ENCODE data around the gene GTF2A1L.

The GTF2A1L gene, protein sequence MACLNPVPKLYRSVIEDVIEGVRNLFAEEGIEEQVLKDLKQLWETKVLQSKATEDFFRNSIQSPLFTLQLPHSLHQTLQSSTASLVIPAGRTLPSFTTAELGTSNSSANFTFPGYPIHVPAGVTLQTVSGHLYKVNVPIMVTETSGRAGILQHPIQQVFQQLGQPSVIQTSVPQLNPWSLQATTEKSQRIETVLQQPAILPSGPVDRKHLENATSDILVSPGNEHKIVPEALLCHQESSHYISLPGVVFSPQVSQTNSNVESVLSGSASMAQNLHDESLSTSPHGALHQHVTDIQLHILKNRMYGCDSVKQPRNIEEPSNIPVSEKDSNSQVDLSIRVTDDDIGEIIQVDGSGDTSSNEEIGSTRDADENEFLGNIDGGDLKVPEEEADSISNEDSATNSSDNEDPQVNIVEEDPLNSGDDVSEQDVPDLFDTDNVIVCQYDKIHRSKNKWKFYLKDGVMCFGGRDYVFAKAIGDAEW

DNA sequence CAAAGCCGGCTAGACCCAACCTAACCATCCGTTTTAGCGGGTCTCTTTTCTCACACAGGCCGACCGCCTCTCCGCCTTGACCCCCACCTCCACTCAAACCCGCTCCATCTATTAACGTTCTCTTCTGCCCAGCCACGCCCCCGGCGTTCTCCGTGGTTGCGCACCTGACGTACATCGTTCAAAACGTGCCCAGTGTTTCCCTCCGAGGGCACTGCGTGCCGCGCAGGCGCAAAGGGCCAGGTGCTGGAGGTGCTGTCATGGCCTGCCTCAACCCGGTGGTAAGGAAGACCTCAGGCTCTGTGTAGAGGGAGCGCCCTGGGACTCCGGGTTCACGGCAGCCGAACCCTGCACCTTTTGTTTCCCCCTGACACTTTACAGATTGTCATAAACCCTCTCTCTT is at the start of gene GTF2A1L:
Gene GTF2A1L, plus strand, starts transcription at position 239 of the 400 bp plus-strand sequence. Its CDS starts 19 bp downstream, at position 258.
- no peak within 1 kb of the TSS for H3K4me3 ChIP-seq (replicated peaks in 1 of 2; ENCODE audit: low read depth in 2 of 2, low read length in 2 of 2)
- no peak for DNase-seq (ENCODE audit: low read depth in 2 of 2)
- TF ChIP-seq, protein P1, sequence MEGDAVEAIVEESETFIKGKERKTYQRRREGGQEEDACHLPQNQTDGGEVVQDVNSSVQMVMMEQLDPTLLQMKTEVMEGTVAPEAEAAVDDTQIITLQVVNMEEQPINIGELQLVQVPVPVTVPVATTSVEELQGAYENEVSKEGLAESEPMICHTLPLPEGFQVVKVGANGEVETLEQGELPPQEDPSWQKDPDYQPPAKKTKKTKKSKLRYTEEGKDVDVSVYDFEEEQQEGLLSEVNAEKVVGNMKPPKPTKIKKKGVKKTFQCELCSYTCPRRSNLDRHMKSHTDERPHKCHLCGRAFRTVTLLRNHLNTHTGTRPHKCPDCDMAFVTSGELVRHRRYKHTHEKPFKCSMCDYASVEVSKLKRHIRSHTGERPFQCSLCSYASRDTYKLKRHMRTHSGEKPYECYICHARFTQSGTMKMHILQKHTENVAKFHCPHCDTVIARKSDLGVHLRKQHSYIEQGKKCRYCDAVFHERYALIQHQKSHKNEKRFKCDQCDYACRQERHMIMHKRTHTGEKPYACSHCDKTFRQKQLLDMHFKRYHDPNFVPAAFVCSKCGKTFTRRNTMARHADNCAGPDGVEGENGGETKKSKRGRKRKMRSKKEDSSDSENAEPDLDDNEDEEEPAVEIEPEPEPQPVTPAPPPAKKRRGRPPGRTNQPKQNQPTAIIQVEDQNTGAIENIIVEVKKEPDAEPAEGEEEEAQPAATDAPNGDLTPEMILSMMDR (IDR thresholded peaks at IDR 0.05; ENCODE audit: low read depth, low read length) = no peak

DNA sequence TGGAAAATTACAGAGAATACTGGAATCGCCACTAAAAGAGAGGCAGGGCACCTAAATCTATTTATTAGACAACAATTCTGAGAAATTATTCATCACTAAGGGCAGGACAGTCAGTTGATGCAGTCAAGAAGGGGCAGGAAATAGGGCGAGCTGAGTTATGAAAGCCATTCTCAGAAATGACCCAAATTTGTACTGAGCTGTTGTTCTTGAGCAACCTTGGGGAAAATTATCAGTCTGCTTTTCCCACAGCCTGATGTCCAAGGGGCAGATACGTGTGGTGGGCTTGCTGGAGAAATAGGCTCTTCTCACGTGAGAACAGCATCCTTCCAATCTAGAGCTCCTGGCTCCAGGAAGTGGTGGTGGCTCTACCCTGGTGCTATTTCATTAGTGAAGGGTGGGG is 49.1 kb upstream of the GTF2A1L start:
- peak; percentile 68 to 88 for DNase-seq (ENCODE audit: low read depth in 2 of 2)
- TF ChIP-seq, protein P1 (IDR thresholded peaks at IDR 0.05; ENCODE audit: low read depth, low read length) = no peak
- no peak overlapping the region for H3K4me3 ChIP-seq (replicated peaks in 1 of 2; ENCODE audit: low read depth in 2 of 2, low read length in 2 of 2)

DNA sequence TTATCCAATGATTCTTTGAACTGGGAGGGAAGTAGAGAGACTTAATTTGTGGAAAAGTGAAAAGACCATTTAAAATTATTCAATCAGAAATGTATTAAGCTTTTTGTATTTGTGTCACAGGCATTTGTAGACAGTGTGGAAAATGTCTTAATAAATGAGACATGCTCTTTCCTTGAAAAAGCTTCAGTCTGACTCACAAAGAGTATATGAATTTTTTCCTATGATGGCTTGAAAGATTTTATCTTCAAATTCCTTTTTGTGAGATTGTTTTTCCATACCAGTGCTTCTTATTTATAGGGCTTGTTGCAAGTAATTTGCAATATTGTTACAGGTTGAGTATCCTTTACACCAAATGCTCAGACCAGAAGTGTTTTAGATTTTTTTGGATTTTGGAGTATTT is 48.2 kb upstream of the GTF2A1L start:
- no peak overlapping the region for H3K4me3 ChIP-seq (replicated peaks in 1 of 2; ENCODE audit: low read depth in 2 of 2, low read length in 2 of 2)
- TF ChIP-seq, protein P1 (IDR thresholded peaks at IDR 0.05; ENCODE audit: low read depth, low read length) = no peak
- peak; percentile 40 to 42 for DNase-seq (ENCODE audit: low read depth in 2 of 2)

DNA sequence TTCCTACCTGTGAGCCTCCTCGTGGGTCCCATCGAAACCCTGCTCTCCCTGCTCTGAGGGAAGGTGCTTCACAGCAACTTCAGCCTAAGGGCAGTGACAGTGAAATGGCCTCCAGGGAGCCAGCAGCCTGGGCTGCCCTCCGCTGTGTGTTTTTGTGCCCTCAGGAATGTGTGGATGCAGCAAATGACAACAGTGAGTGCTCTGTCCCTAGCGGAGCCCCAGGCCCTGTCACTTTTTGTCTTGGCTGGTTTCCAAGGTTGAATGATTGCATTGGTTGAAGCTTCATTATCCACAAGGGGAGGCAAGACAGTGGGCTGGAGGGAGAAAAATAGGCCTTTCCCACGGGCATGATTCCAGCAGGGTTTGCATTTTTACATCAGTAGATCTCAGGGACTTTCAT is 44.8 kb upstream of the GTF2A1L start:
- no peak overlapping the region for H3K4me3 ChIP-seq (replicated peaks in 1 of 2; ENCODE audit: low read depth in 2 of 2, low read length in 2 of 2)
- DNase-seq (ENCODE audit: low read depth in 2 of 2) = no peak
- TF ChIP-seq, protein P1 (IDR thresholded peaks at IDR 0.05; ENCODE audit: low read depth, low read length) = no peak

DNA sequence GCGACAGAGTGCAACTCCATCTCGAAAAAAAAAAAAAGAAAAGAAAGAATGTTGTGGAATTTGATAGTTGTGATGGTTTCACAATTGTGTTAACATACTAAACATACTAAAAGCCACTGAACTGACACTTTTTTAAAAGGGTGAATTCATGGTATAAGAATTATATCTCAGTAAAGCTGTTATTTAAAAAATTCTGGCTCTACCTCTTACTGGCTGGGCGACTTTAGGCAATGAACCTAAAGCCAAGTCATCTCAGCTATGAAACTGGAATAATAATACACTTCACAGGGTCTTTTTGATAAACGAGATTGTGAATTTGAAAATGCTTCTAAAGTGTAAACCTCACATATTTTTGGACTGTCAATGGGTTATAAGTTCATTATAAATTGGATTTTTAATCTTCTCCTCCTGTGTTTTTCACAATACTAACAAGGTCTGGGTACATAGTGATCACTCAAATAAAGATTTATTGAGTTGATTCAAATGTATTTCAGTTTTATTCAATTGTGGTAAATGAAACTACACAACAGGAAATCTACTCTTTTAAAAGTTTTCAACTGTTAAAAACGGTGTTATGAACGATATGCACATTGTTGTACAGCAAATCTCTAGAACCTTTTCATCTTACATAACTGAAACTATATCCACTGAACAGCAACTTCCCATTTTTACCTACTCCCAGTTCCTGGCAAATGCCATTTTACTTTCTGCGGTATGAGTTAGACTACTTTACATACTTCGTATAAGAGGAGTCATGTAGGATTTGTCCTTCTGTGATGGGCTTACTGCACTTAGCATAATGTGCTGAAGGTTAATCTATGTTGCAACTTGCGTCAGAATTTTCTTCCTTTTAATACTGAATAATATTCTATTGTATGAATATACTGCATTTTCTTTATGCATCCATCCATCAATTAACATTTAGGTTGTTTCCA is 43.0 kb upstream of the GTF2A1L start:
- no peak for DNase-seq (ENCODE audit: low read depth in 2 of 2)
- H3K4me3 ChIP-seq (replicated peaks in 1 of 2; ENCODE audit: low read depth in 2 of 2, low read length in 2 of 2) = no peak overlapping the region
- TF ChIP-seq, protein P1 (IDR thresholded peaks at IDR 0.05; ENCODE audit: low read depth, low read length) = no peak

DNA sequence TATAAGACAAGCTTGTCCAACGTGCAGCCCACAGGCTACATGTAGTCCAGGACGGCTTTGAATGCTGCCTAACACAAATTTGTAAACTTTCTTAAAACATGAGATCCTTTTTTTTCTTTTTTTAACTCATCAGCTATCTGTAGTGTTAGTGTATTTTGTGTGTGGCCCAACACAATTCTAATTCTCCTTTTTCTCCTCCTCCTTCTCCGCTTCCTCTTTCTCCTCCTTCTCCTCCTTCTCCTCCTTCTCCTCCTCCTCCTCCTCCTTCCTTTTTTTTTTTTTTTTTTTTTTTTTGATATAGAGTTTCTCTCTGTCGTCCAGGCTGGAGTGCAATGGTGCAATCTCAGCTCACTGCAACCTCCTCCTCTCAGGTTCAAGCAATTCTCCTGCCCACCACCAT is 39.3 kb upstream of the GTF2A1L start:
- DNase-seq (ENCODE audit: low read depth in 2 of 2) = no peak
- TF ChIP-seq, protein P1 (IDR thresholded peaks at IDR 0.05; ENCODE audit: low read depth, low read length) = no peak
- H3K4me3 ChIP-seq (replicated peaks in 1 of 2; ENCODE audit: low read depth in 2 of 2, low read length in 2 of 2) = no peak overlapping the region
